Measurements from ENCODE around the gene TMEM38A. TPM values are rescaled to one million over a fixed set of nuclear protein-coding genes. Genes with fewer than 3 reads are reported as not detected.

The TMEM38A gene
- 129 TPM for total RNA-seq

DNA sequence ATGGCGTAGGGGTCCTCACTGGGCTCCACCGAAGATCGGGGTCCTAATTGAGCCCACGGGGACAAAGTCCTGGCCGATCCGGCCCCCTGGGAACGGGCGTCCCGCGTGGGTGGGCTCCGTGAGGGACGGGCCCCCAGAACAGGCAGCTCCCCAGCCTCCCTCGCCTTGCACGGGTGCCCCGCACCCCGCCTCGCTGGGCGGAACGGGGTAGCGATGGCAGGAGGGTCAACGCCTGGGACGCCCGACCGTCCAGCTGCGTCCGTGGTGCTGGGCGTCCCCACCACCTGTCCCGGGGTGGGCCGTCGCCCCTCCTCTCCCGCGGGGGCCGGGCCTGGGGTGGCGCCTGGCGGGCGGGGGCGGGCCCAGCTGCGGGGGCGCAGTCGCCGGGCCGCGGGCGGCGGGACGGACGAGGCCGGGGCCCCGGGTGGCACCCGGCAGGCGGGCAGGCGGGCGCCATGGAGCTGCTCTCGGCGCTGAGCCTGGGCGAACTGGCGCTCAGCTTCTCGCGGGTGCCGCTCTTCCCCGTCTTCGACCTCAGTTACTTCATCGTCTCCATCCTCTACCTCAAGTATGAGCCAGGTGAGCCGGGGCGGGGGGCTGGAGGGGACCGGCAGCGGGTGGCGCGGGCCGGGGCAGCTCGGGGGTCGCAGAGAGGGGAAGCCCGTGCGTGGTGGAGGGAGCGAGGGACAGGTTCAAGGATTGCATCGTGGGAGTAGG lies at the start of gene TMEM38A:
TMEM38A (plus strand) TSS at position 377 of the 717 bp plus-strand sequence; CDS start at position 456, 79 bp downstream.
- H3K9ac ChIP-seq (ENCODE audit: low read depth in 1 of 3, low read length in 3 of 3): peak within 1 kb of the TSS; percentile 94 to 98 (median 94)

GRCh38 chr19:16612636-16613035 lies 48.3 kb upstream of the TMEM38A start:
- no peaks in the 10 kb centered on the region for H3K27me3 ChIP-seq (ENCODE audit: control insufficient read depth in 3 of 3, insufficient read depth in 3 of 3, low read length in 3 of 3)
- no peaks in the 10 kb centered on the region for H3K9me3 ChIP-seq (ENCODE audit: control insufficient read depth in 3 of 3, low read length in 3 of 3)
- peak overlapping the region; percentile 56 for H3K27ac ChIP-seq (ENCODE audit: low read depth, low read length)
- peak overlapping the region in 1 of 3 donors; percentile 16 for H3K9ac ChIP-seq (ENCODE audit: low read depth in 1 of 3, low read length in 3 of 3)
- no peak overlapping the region for H3K4me3 ChIP-seq (ENCODE audit: low read length in 3 of 3)
- H3K36me3 ChIP-seq (ENCODE audit: control insufficient read depth in 3 of 3, insufficient read depth in 3 of 3, low read length in 3 of 3): no peaks in the 10 kb centered on the region
- peaks cover 33 to 65% (median 52%) of the 10 kb centered on the region in 3 donors for H3K4me1 ChIP-seq (ENCODE audit: control insufficient read depth in 3 of 3, insufficient read depth in 3 of 3, low read length in 3 of 3)

More for the DNA sequence above, at the start of gene TMEM38A:
- Histone ChIP-seq H3K27me3 (ENCODE audit: control insufficient read depth in 3 of 3, insufficient read depth in 3 of 3, low read length in 3 of 3) (no peaks in the 10 kb centered on the region), H3K27ac (ENCODE audit: low read depth, low read length) (peak within 1 kb of the TSS; percentile 100), H3K9me3 (ENCODE audit: control insufficient read depth in 3 of 3, low read length in 3 of 3) (no peaks in the 10 kb centered on the region), H3K4me3 (ENCODE audit: low read length in 3 of 3) (peak within 1 kb of the TSS; percentile 97 to 100 (median 99)), H3K4me1 (ENCODE audit: control insufficient read depth in 3 of 3, insufficient read depth in 3 of 3, low read length in 3 of 3) (peaks cover 35 to 49% (median 41%) of the 10 kb centered on the region in 3 donors), H3K36me3 (ENCODE audit: control insufficient read depth in 3 of 3, insufficient read depth in 3 of 3, low read length in 3 of 3) (peaks cover 20 to 30% (median 21%) of the 10 kb centered on the region in 3 donors)

DNA sequence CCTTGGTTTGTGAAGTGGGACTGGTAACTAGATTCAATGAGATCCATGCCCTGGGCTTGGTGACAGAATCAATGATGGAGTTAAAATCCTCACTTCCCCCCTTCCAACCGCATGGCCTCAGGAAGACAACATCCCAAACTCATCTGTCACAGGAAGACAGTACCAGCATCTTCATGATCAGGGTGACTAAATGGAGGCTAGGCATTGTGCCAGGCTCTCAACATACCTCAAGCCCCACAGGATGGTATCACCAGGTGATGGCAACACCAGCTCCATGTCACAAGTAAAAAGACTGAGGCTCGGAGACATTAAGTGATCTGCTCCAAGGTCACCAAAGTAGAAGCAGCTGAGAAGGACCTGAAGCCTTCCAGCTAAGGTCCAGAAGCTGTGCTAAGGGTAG lies 47.1 kb upstream of the TMEM38A start:
- H3K9me3 ChIP-seq (ENCODE audit: control insufficient read depth in 3 of 3, low read length in 3 of 3): no peaks in the 10 kb centered on the region
- H3K36me3 ChIP-seq (ENCODE audit: control insufficient read depth in 3 of 3, insufficient read depth in 3 of 3, low read length in 3 of 3): no peaks in the 10 kb centered on the region
- H3K9ac ChIP-seq (ENCODE audit: low read depth in 1 of 3, low read length in 3 of 3): no peak overlapping the region
- peaks cover 39 to 70% (median 56%) of the 10 kb centered on the region in 3 donors for H3K4me1 ChIP-seq (ENCODE audit: control insufficient read depth in 3 of 3, insufficient read depth in 3 of 3, low read length in 3 of 3)
- no peak overlapping the region for H3K27ac ChIP-seq (ENCODE audit: low read depth, low read length)
- no peaks in the 10 kb centered on the region for H3K27me3 ChIP-seq (ENCODE audit: control insufficient read depth in 3 of 3, insufficient read depth in 3 of 3, low read length in 3 of 3)
- H3K4me3 ChIP-seq (ENCODE audit: low read length in 3 of 3): no peak overlapping the region

DNA sequence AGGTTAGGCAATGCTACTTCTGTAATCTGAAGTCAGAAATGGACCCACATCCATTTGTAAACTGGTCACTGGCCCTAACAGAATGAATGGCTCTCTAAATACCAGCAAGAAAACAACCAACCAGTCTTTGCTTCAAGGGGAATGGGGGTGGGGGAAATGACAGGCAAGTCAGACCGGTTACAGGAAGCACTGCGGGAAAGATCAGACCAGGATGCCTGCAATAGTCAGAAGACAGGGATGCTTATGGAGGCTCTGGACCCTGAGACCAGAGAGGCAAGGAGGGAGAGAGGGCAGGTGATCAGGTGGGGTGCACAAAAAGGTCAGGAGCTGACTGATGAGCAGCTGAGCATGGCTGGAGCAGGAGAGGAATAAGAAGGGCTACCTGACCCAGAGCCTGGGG lies 46.0 kb upstream of the TMEM38A start:
- H3K4me1 ChIP-seq (ENCODE audit: control insufficient read depth in 3 of 3, insufficient read depth in 3 of 3, low read length in 3 of 3): peaks cover 50 to 81% (median 67%) of the 10 kb centered on the region in 3 donors

DNA sequence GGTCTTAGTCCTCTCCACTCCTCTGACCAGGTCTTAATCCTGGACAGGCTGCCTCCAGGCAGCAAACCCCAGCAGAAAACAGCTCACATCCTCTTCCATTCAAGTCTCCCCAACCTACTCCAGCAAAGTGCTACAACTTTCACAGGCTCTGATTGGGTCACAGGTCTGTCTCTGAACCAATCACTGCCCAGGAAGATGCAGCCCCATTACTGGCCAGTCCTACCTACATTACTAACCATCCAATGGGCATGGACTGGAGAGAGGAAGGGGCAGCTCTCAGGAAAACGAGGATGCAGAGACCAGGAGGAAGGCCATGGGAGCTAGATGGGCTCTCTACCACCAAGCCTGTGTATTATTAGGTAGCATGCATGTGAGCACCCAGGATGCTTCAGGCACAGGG lies 45.1 kb upstream of the TMEM38A start:
- Histone ChIP-seq H3K9ac (ENCODE audit: low read depth in 1 of 3, low read length in 3 of 3) (no peak overlapping the region), H3K27me3 (ENCODE audit: control insufficient read depth in 3 of 3, insufficient read depth in 3 of 3, low read length in 3 of 3) (no peaks in the 10 kb centered on the region), H3K4me3 (ENCODE audit: low read length in 3 of 3) (no peak overlapping the region), H3K4me1 (ENCODE audit: control insufficient read depth in 3 of 3, insufficient read depth in 3 of 3, low read length in 3 of 3) (peaks cover 58 to 89% (median 72%) of the 10 kb centered on the region in 3 donors), H3K36me3 (ENCODE audit: control insufficient read depth in 3 of 3, insufficient read depth in 3 of 3, low read length in 3 of 3) (no peaks in the 10 kb centered on the region), H3K9me3 (ENCODE audit: control insufficient read depth in 3 of 3, low read length in 3 of 3) (no peaks in the 10 kb centered on the region), H3K27ac (ENCODE audit: low read depth, low read length) (no peak overlapping the region)

More for the DNA sequence above, 46.0 kb upstream of the TMEM38A start:
- H3K27me3 ChIP-seq (ENCODE audit: control insufficient read depth in 3 of 3, insufficient read depth in 3 of 3, low read length in 3 of 3): no peaks in the 10 kb centered on the region
- H3K4me3 ChIP-seq (ENCODE audit: low read length in 3 of 3): no peak overlapping the region
- no peak overlapping the region for H3K9ac ChIP-seq (ENCODE audit: low read depth in 1 of 3, low read length in 3 of 3)
- no peaks in the 10 kb centered on the region for H3K9me3 ChIP-seq (ENCODE audit: control insufficient read depth in 3 of 3, low read length in 3 of 3)
- H3K36me3 ChIP-seq (ENCODE audit: control insufficient read depth in 3 of 3, insufficient read depth in 3 of 3, low read length in 3 of 3): no peaks in the 10 kb centered on the region
- H3K27ac ChIP-seq (ENCODE audit: low read depth, low read length): no peak overlapping the region

- Histone ChIP-seq H3K9ac (ENCODE audit: low read depth in 1 of 3, low read length in 3 of 3) (peak overlapping the region in 1 of 3 donors; percentile 68), H3K4me3 (ENCODE audit: low read length in 3 of 3) (no peak overlapping the region), H3K27ac (ENCODE audit: low read depth, low read length) (no peak overlapping the region), H3K27me3 (ENCODE audit: control insufficient read depth in 3 of 3, insufficient read depth in 3 of 3, low read length in 3 of 3) (no peaks in the 10 kb centered on the region), H3K4me1 (ENCODE audit: control insufficient read depth in 3 of 3, insufficient read depth in 3 of 3, low read length in 3 of 3) (peaks cover 63 to 92% (median 74%) of the 10 kb centered on the region in 3 donors), H3K9me3 (ENCODE audit: control insufficient read depth in 3 of 3, low read length in 3 of 3) (no peaks in the 10 kb centered on the region), H3K36me3 (ENCODE audit: control insufficient read depth in 3 of 3, insufficient read depth in 3 of 3, low read length in 3 of 3) (peaks cover 0 to 3% (median under 1%) of the 10 kb centered on the region in 3 donors)
These were observed 42.7 kb upstream of the TMEM38A start for GRCh38 chr19:16618248-16618647.

DNA sequence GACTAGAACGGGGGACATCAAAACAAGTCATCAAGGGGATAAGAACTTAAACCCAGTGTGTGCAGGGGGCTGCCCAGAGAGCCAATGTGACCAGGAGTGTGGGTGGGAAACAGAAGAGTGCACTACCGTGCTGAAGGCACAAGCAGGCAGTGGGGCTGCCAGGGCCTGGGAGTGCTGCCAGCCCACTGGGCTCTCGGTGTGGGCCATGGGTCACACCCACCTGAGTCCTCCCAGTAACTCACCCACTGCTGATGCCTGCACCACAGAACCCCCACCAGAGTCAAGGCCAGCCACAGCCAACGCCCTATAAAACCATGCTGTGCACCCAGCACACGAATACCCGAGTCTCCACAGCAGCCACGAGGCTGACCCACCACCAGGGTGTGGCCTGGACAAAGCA lies 41.5 kb upstream of the TMEM38A start:
- no peaks in the 10 kb centered on the region for H3K27me3 ChIP-seq (ENCODE audit: control insufficient read depth in 3 of 3, insufficient read depth in 3 of 3, low read length in 3 of 3)
- H3K4me3 ChIP-seq (ENCODE audit: low read length in 3 of 3): peak overlapping the region in 2 of 3 donors; percentile 21 to 45
- H3K9ac ChIP-seq (ENCODE audit: low read depth in 1 of 3, low read length in 3 of 3): peak overlapping the region; percentile 34 to 68 (median 34)
- H3K36me3 ChIP-seq (ENCODE audit: control insufficient read depth in 3 of 3, insufficient read depth in 3 of 3, low read length in 3 of 3): peaks cover 0 to 12% (median 3%) of the 10 kb centered on the region in 3 donors
- no peaks in the 10 kb centered on the region for H3K9me3 ChIP-seq (ENCODE audit: control insufficient read depth in 3 of 3, low read length in 3 of 3)
- peak overlapping the region; percentile 49 for H3K27ac ChIP-seq (ENCODE audit: low read depth, low read length)
- peaks cover 67 to 95% (median 80%) of the 10 kb centered on the region in 3 donors for H3K4me1 ChIP-seq (ENCODE audit: control insufficient read depth in 3 of 3, insufficient read depth in 3 of 3, low read length in 3 of 3)

- H3K4me3 ChIP-seq (ENCODE audit: low read length in 3 of 3): peak overlapping the region in 1 of 3 donors; percentile 45
- H3K36me3 ChIP-seq (ENCODE audit: control insufficient read depth in 3 of 3, insufficient read depth in 3 of 3, low read length in 3 of 3): peaks cover 0 to 12% (median 8%) of the 10 kb centered on the region in 3 donors
- H3K27me3 ChIP-seq (ENCODE audit: control insufficient read depth in 3 of 3, insufficient read depth in 3 of 3, low read length in 3 of 3): no peaks in the 10 kb centered on the region
- H3K4me1 ChIP-seq (ENCODE audit: control insufficient read depth in 3 of 3, insufficient read depth in 3 of 3, low read length in 3 of 3): peaks cover 73 to 95% (median 79%) of the 10 kb centered on the region in 3 donors
- peak overlapping the region in 2 of 3 donors; percentile 34 to 68 for H3K9ac ChIP-seq (ENCODE audit: low read depth in 1 of 3, low read length in 3 of 3)
- no peaks in the 10 kb centered on the region for H3K9me3 ChIP-seq (ENCODE audit: control insufficient read depth in 3 of 3, low read length in 3 of 3)
- H3K27ac ChIP-seq (ENCODE audit: low read depth, low read length): peak overlapping the region; percentile 49
These were observed 40.9 kb upstream of the TMEM38A start for GRCh38 chr19:16620018-16620417.

- no peaks in the 10 kb centered on the region for H3K27me3 ChIP-seq (ENCODE audit: control insufficient read depth in 3 of 3, insufficient read depth in 3 of 3, low read length in 3 of 3)
- H3K4me1 ChIP-seq (ENCODE audit: control insufficient read depth in 3 of 3, insufficient read depth in 3 of 3, low read length in 3 of 3): peaks cover 78 to 99% (median 84%) of the 10 kb centered on the region in 3 donors
- H3K27ac ChIP-seq (ENCODE audit: low read depth, low read length): peak overlapping the region; percentile 49
- H3K9me3 ChIP-seq (ENCODE audit: control insufficient read depth in 3 of 3, low read length in 3 of 3): no peaks in the 10 kb centered on the region
- peak overlapping the region in 1 of 3 donors; percentile 68 for H3K9ac ChIP-seq (ENCODE audit: low read depth in 1 of 3, low read length in 3 of 3)
- H3K36me3 ChIP-seq (ENCODE audit: control insufficient read depth in 3 of 3, insufficient read depth in 3 of 3, low read length in 3 of 3): peaks cover 0 to 12% (median 9%) of the 10 kb centered on the region in 3 donors
- H3K4me3 ChIP-seq (ENCODE audit: low read length in 3 of 3): no peak overlapping the region
These were observed 40.4 kb upstream of the TMEM38A start for GRCh38 chr19:16620584-16620983.

GRCh38 chr19:16621165-16621800 lies 39.7 kb upstream of the TMEM38A start:
- no peaks in the 10 kb centered on the region for H3K9me3 ChIP-seq (ENCODE audit: control insufficient read depth in 3 of 3, low read length in 3 of 3)
- H3K4me3 ChIP-seq (ENCODE audit: low read length in 3 of 3): no peak overlapping the region
- no peaks in the 10 kb centered on the region for H3K27me3 ChIP-seq (ENCODE audit: control insufficient read depth in 3 of 3, insufficient read depth in 3 of 3, low read length in 3 of 3)
- peaks cover 0 to 12% (median 9%) of the 10 kb centered on the region in 3 donors for H3K36me3 ChIP-seq (ENCODE audit: control insufficient read depth in 3 of 3, insufficient read depth in 3 of 3, low read length in 3 of 3)
- H3K9ac ChIP-seq (ENCODE audit: low read depth in 1 of 3, low read length in 3 of 3): peak overlapping the region in 2 of 3 donors; percentile 24 to 35
- H3K27ac ChIP-seq (ENCODE audit: low read depth, low read length): no peak overlapping the region
- peaks cover 78 to 99% (median 84%) of the 10 kb centered on the region in 3 donors for H3K4me1 ChIP-seq (ENCODE audit: control insufficient read depth in 3 of 3, insufficient read depth in 3 of 3, low read length in 3 of 3)

All from skeletal muscle tissue (tissue), 4 donors.